Keratinocyte (primary cell): ENCODE results near the gene VCAN. TPM values are rescaled to one million over a fixed set of nuclear protein-coding genes. Genes with fewer than 3 reads are reported as not detected.

ENCODE experiments used
- DNase-seq: peaks from one replicate; pipeline ENCODE4 v3.0.0-alpha.2; 2011; ENCODE audit warnings: low read depth, missing footprints, low spot score
- FAIRE-seq: peaks from 2 replicates; lab custom pipeline; 2011; peaks lifted over from hg19 to GRCh38; lab: Jason Lieb, UNC
- H2AFZ ChIP-seq: 2 replicates; pipeline ENCODE4 v1.6.0; 2012; ENCODE audit warnings: low read length, control low read depth, inconsistent platforms; ENCODE audit not compliant: control insufficient read depth
- H3K27ac ChIP-seq: 2 replicates; pipeline ENCODE4 v1.5.1; 2011; ENCODE audit warnings: low read length; ENCODE audit not compliant: control insufficient read depth, insufficient read depth
- H3K27me3 ChIP-seq: 3 replicates; pipeline ENCODE4 v1.6.0; 2011; ENCODE audit warnings: low read length; ENCODE audit not compliant: control insufficient read depth, insufficient read depth; ENCODE audit errors: extremely low read depth
- H3K36me3 ChIP-seq, 2 experiments: 2 replicates in 1 of 2; 3 replicates in 1 of 2; pipeline ENCODE4 v1.5.1; 2011; ENCODE audit warnings: low read length in 2 of 2, mild to moderate bottlenecking in 1 of 2; ENCODE audit not compliant: control insufficient read depth in 2 of 2, insufficient read depth in 2 of 2; ENCODE audit errors: extremely low read depth in 1 of 2
- H3K4me1 ChIP-seq: 3 replicates; pipeline ENCODE4 v1.5.1; 2011; ENCODE audit warnings: low read length; ENCODE audit not compliant: control insufficient read depth, insufficient read depth; ENCODE audit errors: extremely low read depth
- H3K4me2 ChIP-seq: 3 replicates; pipeline ENCODE4 v1.6.0; 2011; ENCODE audit warnings: low read depth, low read length; ENCODE audit not compliant: control insufficient read depth, insufficient read depth; ENCODE audit errors: extremely low read depth
- H3K4me3 ChIP-seq, 3 experiments: fragments of 200-600 bp in 1 of 3; sonication (generic) in 1 of 3; 2 replicates in 2 of 3; 3 replicates in 1 of 3; pipeline ENCODE4 v1.5.1; 2011 to 2016; ENCODE audit warnings: low read length in 3 of 3, mild to moderate bottlenecking in 3 of 3, control low read depth in 2 of 3, inconsistent platforms in 1 of 3, low read depth in 1 of 3, mixed read lengths in 1 of 3, mixed run types in 1 of 3, moderate library complexity in 1 of 3; ENCODE audit not compliant: control insufficient read depth in 2 of 3, insufficient read depth in 2 of 3; ENCODE audit errors: extremely low read depth in 1 of 3
- H3K79me2 ChIP-seq: 2 replicates; pipeline ENCODE4 v1.6.0; 2012; ENCODE audit warnings: low read length; ENCODE audit not compliant: control insufficient read depth, insufficient read depth
- H3K9ac ChIP-seq: 3 replicates; pipeline ENCODE4 v1.6.0; 2011; ENCODE audit warnings: low read length; ENCODE audit not compliant: control insufficient read depth, insufficient read depth; ENCODE audit errors: extremely low read depth
- H3K9me1 ChIP-seq: 3 replicates; pipeline ENCODE4 v1.6.0; 2011; ENCODE audit warnings: low read length; ENCODE audit not compliant: control insufficient read depth, insufficient read depth; ENCODE audit errors: extremely low read depth
- H3K9me3 ChIP-seq: 2 replicates; pipeline ENCODE4 v1.5.1; 2012; ENCODE audit warnings: low read depth, low read length; ENCODE audit not compliant: control insufficient read depth
- H4K20me1 ChIP-seq: 3 replicates; pipeline ENCODE4 v1.6.0; 2011; ENCODE audit warnings: low read length; ENCODE audit not compliant: control insufficient read depth, insufficient read depth; ENCODE audit errors: extremely low read depth
- CTCF ChIP-seq, 3 experiments: IDR thresholded peaks in 1 of 3; conservative IDR thresholded peaks in 1 of 3; optimal IDR thresholded peaks in 1 of 3; 2 replicates in 2 of 3; 3 replicates in 1 of 3; pipeline versions ENCODE3 to v1.5.1; 2011; ENCODE audit warnings: low read length in 3 of 3, mild to moderate bottlenecking in 3 of 3, moderate library complexity in 2 of 3, control low read depth in 1 of 3, inconsistent platforms in 1 of 3; ENCODE audit not compliant: insufficient read depth in 2 of 3; ENCODE audit errors: extremely low read depth in 1 of 3
- EZH2 ChIP-seq: IDR thresholded peaks from one replicate; pipeline ENCODE4 v1.6.1; 2012; ENCODE audit warnings: inconsistent platforms, mild to moderate bottlenecking, low read length, moderate library complexity
- dilution Hi-C: fragments of 300-500 bp; cut with MboI; formaldehyde crosslinking; loops from one replicate; pipeline ENCODE4 v1.7.0; 2020; ENCODE audit warnings: low sequenced_read_pairs; ENCODE audit not compliant: extremely low pct_ligation_motif_present
- polyA plus RNA-seq, 5 experiments: library from polyadenylated mRNA; depleted of rRNA in 3 of 5; stranded (reverse) in 3 of 5; stranded (forward) in 1 of 5; unstranded in 1 of 5; fragments of >200 nt; gene quantifications; 1 replicate in 1 of 5; 2 replicates in 3 of 5; 3 replicates in 1 of 5; pipeline versions ENCODE4 v1.2.1 to v1.2.3, GENCODE V29; 2011 to 2012; ENCODE audit warnings: missing spikeins in 2 of 5, low read depth in 1 of 5, low replicate concordance in 1 of 5

VCAN gene
- polyA plus RNA-seq, 1 donor (not counting 4 experiments of a cell fraction or from before 2014, with no cell fraction given), result 1.9 TPM

- H3K4me1 ChIP-seq, result peaks cover 41% of the 10 kb centered on the region
- no peaks in the 10 kb centered on the region for H4K20me1 ChIP-seq
- dilution Hi-C loops, result no loop called here
- peaks cover 49% of the 10 kb centered on the region for H3K27me3 ChIP-seq
- H3K4me2 ChIP-seq, result peak overlapping the region; percentile 95
- peak overlapping the region; percentile 37 to 83 (median 72) for H3K4me3 ChIP-seq
- no peaks in the 10 kb centered on the region for H3K79me2 ChIP-seq
- no peaks in the 10 kb centered on the region for H3K9me3 ChIP-seq
- DNase-seq, result no peak
- H3K9me1 ChIP-seq, result no peaks in the 10 kb centered on the region
- no peaks in the 10 kb centered on the region for H3K36me3 ChIP-seq
- no peak for FAIRE-seq
- no peak overlapping the region for H3K27ac ChIP-seq
- H2AFZ ChIP-seq, result peak overlapping the region; percentile 97
- H3K9ac ChIP-seq, result peak overlapping the region; percentile 22
- TF ChIP-seq CTCF (optimal IDR thresholded peaks at IDR 0.05 in 1 of 3, IDR thresholded peaks at IDR 0.05 in 1 of 3, conservative IDR thresholded peaks at IDR 0.05 in 1 of 3; ENCODE audit: extremely low read depth in 1 of 3, insufficient read depth in 2 of 3, low read length in 3 of 3), result no peak
- no peak for TF ChIP-seq EZH2
These were observed 616 bp downstream of the VCAN start for GRCh38 chr5:83472213-83472507.

- FAIRE-seq (no peak), DNase-seq (no peak)
- H3K9ac ChIP-seq, result peak overlapping the region; percentile 75
- H3K9me1 ChIP-seq, result no peaks in the 10 kb centered on the region
- H3K27me3 ChIP-seq, result peaks cover 46% of the 10 kb centered on the region
- H3K36me3 ChIP-seq, result no peaks in the 10 kb centered on the region
- H3K9me3 ChIP-seq, result no peaks in the 10 kb centered on the region
- no peak overlapping the region for H3K27ac ChIP-seq
- dilution Hi-C loops, result no loop called here
- peaks cover 41% of the 10 kb centered on the region for H3K4me1 ChIP-seq
- TF ChIP-seq CTCF (optimal IDR thresholded peaks at IDR 0.05 in 1 of 3, IDR thresholded peaks at IDR 0.05 in 1 of 3, conservative IDR thresholded peaks at IDR 0.05 in 1 of 3; ENCODE audit: extremely low read depth in 1 of 3, insufficient read depth in 2 of 3, low read length in 3 of 3), result no peak
- TF ChIP-seq EZH2, result no peak
- H3K4me3 ChIP-seq, result peak overlapping the region; percentile 37 to 83 (median 72)
- no peaks in the 10 kb centered on the region for H3K79me2 ChIP-seq
- peak overlapping the region; percentile 95 for H3K4me2 ChIP-seq
- peak overlapping the region; percentile 97 for H2AFZ ChIP-seq
- H4K20me1 ChIP-seq, result no peaks in the 10 kb centered on the region
These were observed 1.2 kb downstream of the VCAN start for GRCh38 chr5:83472508-83473345.
